ENCODE results near the gene FAM168A. TPM values are rescaled to one million over a fixed set of nuclear protein-coding genes. Genes with fewer than 3 reads are reported as not detected.

Gene FAM168A
- total RNA-seq, 1 donor from 2014 or later, result 22.6 TPM

Other genes starting within 250 kb of the FAM168A start
- gene RELT, start 221.7 kb downstream of the FAM168A start, total RNA-seq (ENCODE audit: insufficient read depth, low replicate concordance), result 8.4 TPM
- 5.5 TPM for gene PLEKHB1, start 48.5 kb upstream of the FAM168A start, total RNA-seq (ENCODE audit: insufficient read depth, low replicate concordance)
- 73.4 TPM for gene RAB6A, start 163.0 kb upstream of the FAM168A start, total RNA-seq (ENCODE audit: insufficient read depth, low replicate concordance)
- gene MRPL48, start 189.8 kb upstream of the FAM168A start, total RNA-seq (ENCODE audit: insufficient read depth, low replicate concordance), result 22.1 TPM